ENCODE measurements around the gene BCAP31. TPM values are rescaled to one million over a fixed set of nuclear protein-coding genes. Genes with fewer than 3 reads are reported as not detected.
"Not testable (repeated sequence)": the region's sequence is repeated elsewhere in the genome, so short reads cannot be mapped to it uniquely, and the experiment has no call there.

BCAP31 gene
- total RNA-seq, 2 experiments from 2014 or later = 162 TPM

DNA sequence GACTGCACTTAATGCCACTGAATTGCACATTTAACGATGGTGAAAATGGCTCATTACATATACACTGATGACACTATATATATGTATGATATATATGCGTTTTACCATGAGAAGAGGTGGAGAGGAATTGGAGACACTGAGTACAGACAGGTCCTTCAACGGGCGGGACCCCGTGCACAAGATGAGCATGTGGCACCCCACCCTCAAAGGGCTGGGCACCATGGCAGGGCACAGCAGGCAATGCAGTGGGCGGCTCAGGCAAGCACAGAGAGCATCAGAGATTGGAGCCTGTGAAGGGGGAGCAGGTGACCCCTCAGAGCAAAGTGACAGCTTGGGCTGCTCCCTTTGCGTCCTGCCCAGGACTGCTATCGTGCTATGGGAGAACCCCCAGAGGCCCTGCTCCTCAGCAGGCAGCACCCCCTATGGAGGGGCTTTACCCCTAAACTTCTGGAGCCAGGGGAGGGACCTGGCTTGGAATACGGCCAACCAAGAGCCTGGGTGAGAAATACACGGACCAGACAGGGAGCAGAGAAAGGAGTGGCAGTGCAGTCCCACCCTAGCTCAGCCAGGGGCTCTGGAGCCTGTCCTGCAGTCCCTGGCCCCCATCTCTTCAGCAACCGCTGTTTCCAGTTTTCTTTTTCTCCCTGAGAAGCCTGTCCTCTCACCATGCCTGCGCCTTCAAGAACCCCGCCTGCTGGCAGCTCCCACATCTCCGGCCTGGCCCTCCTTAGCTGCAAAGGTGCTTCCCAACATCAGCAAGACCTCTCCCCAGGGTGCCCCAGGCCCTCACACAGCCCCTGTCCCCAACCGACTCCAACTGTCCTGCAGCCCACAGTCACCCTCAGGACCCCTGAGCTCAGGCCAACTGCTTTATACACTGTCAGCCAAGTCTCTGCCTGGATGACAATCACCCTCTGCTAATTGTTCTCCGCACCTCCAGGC lies 26.0 kb downstream of the BCAP31 start:
- Mint-ChIP-seq H3K4me1 (no peaks in the 10 kb centered on the region), H3K9me3 (no peaks in the 10 kb centered on the region), H3K27ac (no peak overlapping the region), H3K4me3 (no peak overlapping the region), H3K36me3 (ENCODE audit: low read depth) (peaks cover 20% of the 10 kb centered on the region), H3K27me3 (no peaks in the 10 kb centered on the region)
- DNase-seq = no peak
- ChIA-PET POLR2A (no interaction called here), CTCF (no interaction called here)

DNA sequence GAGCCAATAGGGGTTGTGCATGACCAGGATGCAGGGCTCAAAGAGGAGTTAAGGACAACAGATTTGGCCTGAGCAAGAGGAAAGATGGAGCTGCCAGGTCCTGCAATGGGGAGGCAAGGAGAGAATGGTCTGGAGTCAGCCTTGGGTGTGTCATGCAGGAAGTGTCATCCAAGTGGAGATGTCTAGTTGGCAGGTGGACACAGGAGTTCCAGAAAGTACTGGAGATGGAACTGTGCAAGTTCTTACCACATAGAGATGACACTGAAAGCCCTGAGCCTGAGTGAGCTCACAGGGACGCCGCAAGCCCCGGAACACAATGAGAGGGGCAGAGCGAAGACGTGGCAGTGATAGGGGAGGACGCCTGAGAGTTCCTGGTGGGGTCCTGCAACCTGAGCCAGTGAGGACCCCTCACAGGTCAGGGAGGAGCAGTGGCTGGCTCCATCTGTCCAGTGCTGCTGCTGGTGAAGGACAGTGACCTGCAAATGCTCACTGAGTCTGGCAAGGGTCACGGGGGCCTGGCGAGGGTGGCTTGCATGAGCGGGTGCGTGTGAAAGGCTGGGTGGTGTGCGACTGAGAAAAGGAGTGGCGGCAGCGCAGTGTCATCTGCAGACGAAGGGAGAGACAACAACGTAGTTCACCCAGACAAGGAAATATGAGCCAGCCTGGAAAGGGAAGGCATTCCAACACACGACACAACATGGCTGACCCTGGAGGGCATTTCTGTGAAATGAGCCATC lies 27.0 kb downstream of the BCAP31 start:
- H3K4me1 Mint-ChIP-seq, H3K4me3 Mint-ChIP-seq, DNase-seq, CTCF ChIA-PET, H3K27ac Mint-ChIP-seq, H3K27me3 Mint-ChIP-seq, POLR2A ChIA-PET, H3K9me3 Mint-ChIP-seq: not testable (repeated sequence)
- peaks cover 20% of the 10 kb centered on the region for H3K36me3 Mint-ChIP-seq (ENCODE audit: low read depth)

DNA sequence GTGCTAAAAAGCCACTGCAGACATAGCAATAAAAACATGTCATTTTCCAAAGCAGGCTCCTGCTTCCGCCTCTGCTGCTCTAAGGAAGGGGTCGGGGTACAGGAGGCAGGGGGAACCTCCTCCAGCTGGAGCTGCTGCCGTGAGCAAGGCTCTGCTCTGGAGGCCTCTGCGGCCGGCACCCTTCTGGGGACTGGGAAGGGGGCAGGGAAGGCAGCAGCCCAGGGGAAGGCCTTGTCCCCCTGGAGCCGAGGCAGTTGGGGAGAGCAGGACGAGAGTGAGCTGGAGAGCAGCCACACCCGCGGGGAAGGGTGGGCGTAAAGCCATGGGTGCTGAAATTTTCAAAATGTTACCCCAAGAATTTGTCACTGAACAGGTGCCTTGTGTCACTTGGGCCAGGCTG lies 27.6 kb downstream of the BCAP31 start:
- H3K36me3 Mint-ChIP-seq (ENCODE audit: low read depth) = peaks cover 20% of the 10 kb centered on the region
- POLR2A ChIA-PET, CTCF ChIA-PET, H3K27ac Mint-ChIP-seq, H3K4me3 Mint-ChIP-seq, H3K9me3 Mint-ChIP-seq, H3K4me1 Mint-ChIP-seq, DNase-seq, H3K27me3 Mint-ChIP-seq: not testable (repeated sequence)

DNA sequence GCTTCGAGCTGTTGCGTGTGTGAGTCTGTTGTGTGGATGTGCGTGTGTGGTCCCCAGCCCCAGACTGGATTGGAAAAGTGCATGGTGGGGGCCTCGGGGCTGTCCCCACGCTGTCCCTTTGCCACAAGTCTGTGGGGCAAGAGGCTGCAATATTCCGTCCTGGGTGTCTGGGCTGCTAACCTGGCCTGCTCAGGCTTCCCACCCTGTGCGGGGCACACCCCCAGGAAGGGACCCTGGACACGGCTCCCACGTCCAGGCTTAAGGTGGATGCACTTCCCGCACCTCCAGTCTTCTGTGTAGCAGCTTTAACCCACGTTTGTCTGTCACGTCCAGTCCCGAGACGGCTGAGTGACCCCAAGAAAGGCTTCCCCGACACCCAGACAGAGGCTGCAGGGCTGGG lies 28.1 kb downstream of the BCAP31 start:
- no peak for DNase-seq
- H3K27me3 Mint-ChIP-seq = no peaks in the 10 kb centered on the region
- CTCF ChIA-PET = no interaction called here
- no peak overlapping the region for H3K27ac Mint-ChIP-seq
- no peaks in the 10 kb centered on the region for H3K9me3 Mint-ChIP-seq
- peaks cover 20% of the 10 kb centered on the region for H3K36me3 Mint-ChIP-seq (ENCODE audit: low read depth)
- POLR2A ChIA-PET = no interaction called here
- no peaks in the 10 kb centered on the region for H3K4me1 Mint-ChIP-seq
- no peak overlapping the region for H3K4me3 Mint-ChIP-seq

DNA sequence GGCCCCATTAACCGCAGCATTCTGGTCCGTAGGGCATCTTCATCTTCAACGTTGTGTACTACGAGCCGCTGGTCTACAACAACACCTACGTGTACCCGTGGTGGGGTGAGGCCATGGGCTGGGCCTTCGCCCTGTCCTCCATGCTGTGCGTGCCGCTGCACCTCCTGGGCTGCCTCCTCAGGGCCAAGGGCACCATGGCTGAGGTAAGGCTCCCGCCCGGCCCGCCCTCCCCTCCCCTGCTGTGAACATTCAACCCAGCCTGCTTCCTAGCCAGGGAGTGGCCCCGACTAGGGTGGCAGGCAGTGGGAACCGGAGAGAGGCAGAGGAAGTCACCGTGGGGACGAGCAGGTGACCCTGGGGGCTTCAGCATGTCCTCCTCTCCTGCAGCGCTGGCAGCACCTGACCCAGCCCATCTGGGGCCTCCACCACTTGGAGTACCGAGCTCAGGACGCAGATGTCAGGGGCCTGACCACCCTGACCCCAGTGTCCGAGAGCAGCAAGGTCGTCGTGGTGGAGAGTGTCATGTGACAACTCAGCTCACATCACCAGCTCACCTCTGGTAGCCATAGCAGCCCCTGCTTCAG lies 29.4 kb downstream of the BCAP31 start:
- H3K36me3 Mint-ChIP-seq (ENCODE audit: low read depth) = peaks cover 14% of the 10 kb centered on the region
- no peak for DNase-seq
- H3K27me3 Mint-ChIP-seq = no peaks in the 10 kb centered on the region
- ChIA-PET POLR2A (no interaction called here), CTCF (no interaction called here)
- no peaks in the 10 kb centered on the region for H3K9me3 Mint-ChIP-seq
- H3K4me3 Mint-ChIP-seq = no peak overlapping the region
- H3K4me1 Mint-ChIP-seq = no peaks in the 10 kb centered on the region
- H3K27ac Mint-ChIP-seq = no peak overlapping the region

DNA sequence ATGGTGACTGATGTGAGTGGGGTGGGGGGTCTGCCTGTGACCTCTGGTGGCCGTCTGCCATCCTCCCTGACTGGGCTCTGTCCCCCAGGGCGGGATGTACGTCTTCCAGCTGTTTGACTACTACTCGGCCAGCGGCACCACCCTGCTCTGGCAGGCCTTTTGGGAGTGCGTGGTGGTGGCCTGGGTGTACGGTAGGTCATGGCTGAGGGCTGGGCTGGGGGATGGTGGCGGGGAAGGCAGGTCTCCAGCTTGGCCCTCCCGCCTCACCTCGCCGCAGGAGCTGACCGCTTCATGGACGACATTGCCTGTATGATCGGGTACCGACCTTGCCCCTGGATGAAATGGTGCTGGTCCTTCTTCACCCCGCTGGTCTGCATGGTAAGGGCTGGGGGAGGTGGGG lies 29.9 kb downstream of the BCAP31 start:
- H3K4me1 Mint-ChIP-seq, CTCF ChIA-PET, DNase-seq, POLR2A ChIA-PET, H3K27me3 Mint-ChIP-seq, H3K9me3 Mint-ChIP-seq, H3K4me3 Mint-ChIP-seq, H3K27ac Mint-ChIP-seq: not testable (repeated sequence)
- peaks cover 14% of the 10 kb centered on the region for H3K36me3 Mint-ChIP-seq (ENCODE audit: low read depth)

DNA sequence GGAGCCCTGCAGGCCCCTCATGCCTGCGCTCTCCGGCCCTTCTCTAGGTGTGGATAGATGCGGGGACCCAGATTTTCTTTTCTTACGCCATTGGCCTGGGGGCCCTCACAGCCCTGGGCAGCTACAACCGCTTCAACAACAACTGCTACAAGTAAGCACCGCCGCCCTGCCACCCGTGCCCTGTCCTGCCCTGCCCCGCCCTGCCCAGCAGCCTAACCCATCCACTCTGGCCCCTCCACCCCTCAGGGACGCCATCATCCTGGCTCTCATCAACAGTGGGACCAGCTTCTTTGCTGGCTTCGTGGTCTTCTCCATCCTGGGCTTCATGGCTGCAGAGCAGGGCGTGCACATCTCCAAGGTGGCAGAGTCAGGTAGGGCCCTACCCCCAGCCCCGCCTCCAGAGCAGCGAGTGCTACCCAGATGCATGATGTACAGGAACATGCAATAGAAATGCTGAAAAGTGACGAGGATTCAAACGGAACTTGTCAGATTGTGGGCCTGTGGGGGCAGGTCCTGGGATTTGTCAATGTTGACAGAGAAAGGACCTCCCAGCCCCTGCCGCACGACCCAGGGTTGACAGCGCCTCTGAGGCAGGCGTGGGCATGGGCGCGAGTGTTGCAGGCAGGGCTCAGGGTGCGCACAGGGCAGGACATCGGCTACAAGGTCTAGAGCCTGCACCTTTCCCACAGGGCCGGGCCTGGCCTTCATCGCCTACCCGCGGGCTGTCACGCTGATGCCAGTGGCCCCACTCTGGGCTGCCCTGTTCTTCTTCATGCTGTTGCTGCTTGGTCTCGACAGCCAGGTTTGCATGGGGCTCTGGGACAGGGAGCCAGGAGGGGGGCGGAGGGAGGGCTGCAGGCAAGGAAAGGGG lies 30.7 kb downstream of the BCAP31 start:
- Mint-ChIP-seq H3K4me1 (no peaks in the 10 kb centered on the region), H3K36me3 (ENCODE audit: low read depth) (peaks cover 10% of the 10 kb centered on the region), H3K27ac (no peak overlapping the region), H3K9me3 (no peaks in the 10 kb centered on the region), H3K27me3 (no peaks in the 10 kb centered on the region), H3K4me3 (no peak overlapping the region)
- ChIA-PET CTCF (no interaction called here), POLR2A (no interaction called here)
- no peak for DNase-seq

DNA sequence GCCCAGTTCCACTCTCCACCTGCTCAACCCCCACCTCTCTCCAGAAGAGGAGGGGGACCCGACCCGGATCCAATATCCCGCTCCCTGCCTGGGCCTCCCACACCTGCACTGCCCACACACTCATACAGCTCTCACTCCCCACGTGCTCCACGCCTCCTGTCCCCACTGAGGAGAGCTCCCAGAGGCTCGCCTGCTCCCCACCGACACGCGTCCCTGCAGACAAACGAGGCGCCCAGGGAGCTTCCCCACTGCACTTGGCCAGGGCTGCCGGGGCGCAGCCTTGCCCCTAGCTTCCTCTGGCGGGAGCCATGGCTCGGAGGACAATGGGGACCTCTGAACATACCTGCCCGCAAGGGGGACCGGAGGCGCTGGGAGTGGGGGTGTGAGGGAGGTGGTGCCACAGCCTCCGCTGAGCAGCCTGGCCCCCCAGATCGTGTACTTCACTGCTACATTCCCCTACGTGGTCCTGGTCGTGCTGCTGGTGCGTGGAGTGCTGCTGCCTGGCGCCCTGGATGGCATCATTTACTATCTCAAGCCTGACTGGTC lies 31.5 kb downstream of the BCAP31 start:
- Mint-ChIP-seq H3K27me3 (no peaks in the 10 kb centered on the region), H3K27ac (no peak overlapping the region)
- POLR2A ChIA-PET = no interaction called here

DNA sequence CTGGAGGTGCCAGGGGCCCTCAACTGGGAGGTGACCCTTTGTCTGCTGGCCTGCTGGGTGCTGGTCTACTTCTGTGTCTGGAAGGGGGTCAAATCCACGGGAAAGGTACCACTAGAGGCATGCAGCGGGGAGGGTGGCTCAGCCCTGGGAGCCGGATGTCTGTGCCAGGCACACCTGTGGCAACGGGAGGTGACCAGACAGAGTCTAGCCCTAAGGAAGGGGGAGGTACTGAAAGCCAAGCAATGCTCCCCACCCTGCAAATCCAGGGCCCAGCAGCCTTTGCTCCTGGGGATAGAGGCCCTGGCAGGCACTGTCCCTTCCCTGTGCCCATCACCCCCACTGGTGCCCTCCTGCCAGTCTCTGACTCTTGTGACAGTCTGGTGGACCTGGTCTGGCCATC lies 32.2 kb downstream of the BCAP31 start:
- Mint-ChIP-seq H3K9me3 (no peaks in the 10 kb centered on the region), H3K27ac (no peak overlapping the region), H3K4me3 (no peak overlapping the region), H3K36me3 (ENCODE audit: low read depth) (peaks cover 2% of the 10 kb centered on the region), H3K4me1 (no peaks in the 10 kb centered on the region), H3K27me3 (no peaks in the 10 kb centered on the region)
- ChIA-PET POLR2A (no interaction called here), CTCF (no interaction called here)
- no peak for DNase-seq

More for the DNA sequence above, 31.5 kb downstream of the BCAP31 start:
- DNase-seq = no peak
- no peaks in the 10 kb centered on the region for H3K9me3 Mint-ChIP-seq
- no peak overlapping the region for H3K4me3 Mint-ChIP-seq
- no peaks in the 10 kb centered on the region for H3K4me1 Mint-ChIP-seq
- CTCF ChIA-PET = no interaction called here
- H3K36me3 Mint-ChIP-seq (ENCODE audit: low read depth) = peaks cover 9% of the 10 kb centered on the region

DNA sequence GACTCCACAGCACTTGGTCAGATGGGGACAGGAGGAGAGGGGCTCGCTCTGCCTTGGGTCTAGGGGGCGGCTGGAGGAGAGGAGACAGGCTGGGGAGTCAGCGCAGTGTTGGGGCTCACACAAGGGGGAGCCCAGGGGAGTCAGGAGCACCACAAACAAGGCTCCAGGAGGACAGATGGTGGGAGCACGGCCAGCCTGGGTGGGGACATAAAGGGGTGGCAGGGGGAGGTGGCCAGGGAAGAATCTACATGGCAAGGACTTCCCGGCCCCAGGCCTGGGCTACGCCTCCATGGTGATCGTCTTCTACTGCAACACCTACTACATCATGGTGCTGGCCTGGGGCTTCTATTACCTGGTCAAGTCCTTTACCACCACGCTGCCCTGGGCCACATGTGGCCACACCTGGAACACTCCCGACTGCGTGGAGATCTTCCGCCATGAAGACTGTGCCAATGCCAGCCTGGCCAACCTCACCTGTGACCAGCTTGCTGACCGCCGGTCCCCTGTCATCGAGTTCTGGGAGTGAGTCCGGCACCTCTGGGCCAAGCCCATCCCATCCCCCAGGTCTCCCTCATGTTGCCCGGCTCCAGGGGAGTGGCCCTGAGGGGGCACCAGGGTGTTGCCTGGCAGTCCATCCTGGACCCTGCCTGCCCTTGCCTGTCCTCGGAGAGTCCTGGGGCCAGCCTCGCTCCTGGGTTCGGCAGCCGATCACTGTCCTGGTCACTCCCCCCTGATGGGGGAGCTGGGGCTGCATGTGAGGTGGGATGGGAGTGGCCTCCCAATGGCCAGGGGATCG lies 33.0 kb downstream of the BCAP31 start:
- H3K27me3 Mint-ChIP-seq; H3K9me3 Mint-ChIP-seq; CTCF ChIA-PET; H3K27ac Mint-ChIP-seq; DNase-seq; POLR2A ChIA-PET; H3K4me1 Mint-ChIP-seq; H3K36me3 Mint-ChIP-seq (ENCODE audit: low read depth); H3K4me3 Mint-ChIP-seq: not testable (repeated sequence)

DNA sequence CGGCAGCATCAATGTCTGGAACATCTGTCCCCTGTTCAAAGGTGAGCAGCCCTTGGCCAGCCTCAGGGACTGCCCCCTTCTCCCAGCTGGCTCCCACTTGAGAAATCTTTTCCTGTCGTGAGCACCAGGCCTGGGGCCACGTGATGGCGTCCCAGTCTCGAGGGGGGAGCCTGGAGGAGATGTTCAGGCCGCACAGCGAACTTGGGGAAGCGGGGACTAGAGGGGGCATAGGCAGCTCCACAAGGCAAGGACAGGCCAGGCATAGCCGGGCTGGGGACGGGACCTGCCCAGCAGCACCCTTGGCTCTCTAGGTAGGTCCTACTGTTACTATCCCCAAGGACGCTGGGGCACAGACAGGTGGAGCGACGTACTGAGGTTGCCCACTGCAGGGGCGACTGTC lies 33.7 kb downstream of the BCAP31 start:
- no peaks in the 10 kb centered on the region for H3K36me3 Mint-ChIP-seq (ENCODE audit: low read depth)

DNA sequence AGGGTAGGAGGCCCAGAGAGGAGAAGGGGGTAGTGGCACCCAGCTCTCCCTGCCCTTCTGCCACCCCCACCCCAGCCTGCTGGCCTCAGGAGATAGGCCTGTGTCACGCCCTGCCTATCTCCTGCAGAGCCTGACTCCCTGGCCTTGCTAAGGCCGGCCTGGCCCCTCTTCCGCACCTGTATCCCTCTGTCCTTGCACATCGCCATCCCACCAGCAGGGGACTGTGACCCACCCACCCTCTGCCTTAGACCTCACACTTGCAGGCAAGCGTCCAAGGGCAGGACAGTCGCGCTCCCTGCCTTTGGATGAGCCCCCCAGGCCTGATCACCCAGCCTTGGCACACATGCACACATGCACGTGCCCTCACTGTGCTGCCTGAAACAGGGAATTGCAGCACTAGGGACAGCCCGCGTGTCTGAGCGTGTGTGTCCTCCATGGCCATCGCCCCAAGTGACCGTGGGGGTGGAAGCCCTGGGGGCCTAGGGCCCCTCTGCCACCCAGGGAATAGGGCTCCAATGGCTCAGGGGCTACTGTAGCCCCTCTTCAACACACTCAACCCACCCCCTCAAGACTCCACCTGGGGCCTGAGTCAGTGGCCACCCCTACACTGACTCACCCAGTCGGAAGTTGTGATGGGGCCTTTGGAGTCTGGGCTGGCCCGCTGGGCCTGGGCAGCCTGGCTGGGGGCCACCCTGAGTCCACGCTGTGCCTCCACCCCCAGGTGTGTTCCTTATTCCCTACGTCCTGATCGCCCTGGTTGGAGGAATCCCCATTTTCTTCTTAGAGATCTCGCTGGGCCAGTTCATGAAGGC lies 34.3 kb downstream of the BCAP31 start:
- CTCF ChIA-PET = no interaction called here
- no peaks in the 10 kb centered on the region for H3K9me3 Mint-ChIP-seq
- H3K27ac Mint-ChIP-seq = no peak overlapping the region
- no peak overlapping the region for H3K4me3 Mint-ChIP-seq
- H3K27me3 Mint-ChIP-seq = peaks cover 6% of the 10 kb centered on the region
- H3K36me3 Mint-ChIP-seq (ENCODE audit: low read depth) = no peaks in the 10 kb centered on the region
- DNase-seq = no peak
- no peaks in the 10 kb centered on the region for H3K4me1 Mint-ChIP-seq
- POLR2A ChIA-PET = no interaction called here

More for the DNA sequence above, 33.7 kb downstream of the BCAP31 start:
- H3K4me3 Mint-ChIP-seq = no peak overlapping the region
- ChIA-PET CTCF (no interaction called here), POLR2A (no interaction called here)
- H3K27ac Mint-ChIP-seq = no peak overlapping the region
- H3K4me1 Mint-ChIP-seq = no peaks in the 10 kb centered on the region
- no peak for DNase-seq
- no peaks in the 10 kb centered on the region for H3K9me3 Mint-ChIP-seq
- H3K27me3 Mint-ChIP-seq = peaks cover 6% of the 10 kb centered on the region
